ENCODE data around the gene RAB11FIP3.
"Not testable (repeated sequence)": the region's sequence is repeated elsewhere in the genome, so short reads cannot be mapped to it uniquely, and the experiment has no call there.

RAB11FIP3 gene

GRCh38 chr16:482468-483185 lies 57.2 kb downstream of the RAB11FIP3 start:
- Histone ChIP-seq H3K27me3 (ENCODE audit: insufficient read depth, low read length) (no peaks in the 10 kb centered on the region), H3K4me1 (ENCODE audit: control insufficient read depth, insufficient read depth, low read length, unreplicated experiment) (no peaks in the 10 kb centered on the region), H3K79me2 (ENCODE audit: control insufficient read depth, insufficient read depth, low read length, unreplicated experiment) (no peaks in the 10 kb centered on the region), H3K4me3 (ENCODE audit: low read depth, low read length) (no peak overlapping the region), H3K27ac (ENCODE audit: low read depth, low read length) (no peak overlapping the region), H3K36me3 (ENCODE audit: insufficient read depth, low read length) (no peaks in the 10 kb centered on the region), H2AFZ (ENCODE audit: low read length, unreplicated experiment) (no peak overlapping the region)

DNA sequence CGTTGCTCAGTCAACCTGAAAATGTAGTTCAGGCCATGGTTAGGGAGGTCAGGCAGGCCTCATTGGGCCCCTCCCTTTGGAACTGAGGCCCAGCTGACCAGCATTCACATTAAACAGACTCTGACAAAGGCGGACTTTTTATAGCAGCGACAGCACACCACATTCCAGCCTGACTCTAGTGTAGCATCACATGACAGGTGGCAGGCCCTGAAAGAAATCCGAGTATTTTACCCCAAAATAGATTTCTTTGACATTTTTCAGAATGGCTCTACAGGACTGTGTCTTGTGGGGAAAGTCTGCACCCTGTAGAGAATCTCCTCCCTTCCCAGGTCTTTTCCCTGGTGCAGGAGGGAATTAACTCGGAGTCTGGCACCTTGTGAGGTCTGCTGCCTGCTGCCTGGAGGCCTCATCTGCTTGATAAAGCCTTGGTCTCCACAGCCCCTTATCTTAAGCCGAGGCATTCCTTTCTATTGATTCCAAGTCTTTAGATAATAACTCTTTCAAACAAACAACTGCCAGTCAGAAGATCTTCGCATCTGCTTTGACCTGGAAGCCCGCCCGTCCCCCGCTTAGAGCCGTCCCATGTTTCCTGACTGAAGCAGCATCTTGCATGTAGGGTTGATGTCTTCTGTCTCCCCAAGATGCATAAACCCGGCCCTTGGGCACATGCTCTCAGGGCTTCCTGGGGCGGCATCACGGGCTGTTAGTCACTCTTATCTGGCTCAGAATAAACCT lies 58.1 kb downstream of the RAB11FIP3 start:
- H2AFZ ChIP-seq (ENCODE audit: low read length, unreplicated experiment) = no peak overlapping the region
- H3K27me3 ChIP-seq (ENCODE audit: insufficient read depth, low read length) = no peaks in the 10 kb centered on the region
- H3K4me3 ChIP-seq (ENCODE audit: low read depth, low read length) = no peak overlapping the region
- H3K36me3 ChIP-seq (ENCODE audit: insufficient read depth, low read length) = no peaks in the 10 kb centered on the region
- no peaks in the 10 kb centered on the region for H3K4me1 ChIP-seq (ENCODE audit: control insufficient read depth, insufficient read depth, low read length, unreplicated experiment)
- H3K27ac ChIP-seq (ENCODE audit: low read depth, low read length) = no peak overlapping the region
- H3K79me2 ChIP-seq (ENCODE audit: control insufficient read depth, insufficient read depth, low read length, unreplicated experiment) = no peaks in the 10 kb centered on the region

- H2AFZ ChIP-seq (ENCODE audit: low read length, unreplicated experiment) = no peak overlapping the region
- H3K4me3 ChIP-seq (ENCODE audit: low read depth, low read length) = no peak overlapping the region
- no peak overlapping the region for H3K27ac ChIP-seq (ENCODE audit: low read depth, low read length)
- no peaks in the 10 kb centered on the region for H3K4me1 ChIP-seq (ENCODE audit: control insufficient read depth, insufficient read depth, low read length, unreplicated experiment)
- no peaks in the 10 kb centered on the region for H3K79me2 ChIP-seq (ENCODE audit: control insufficient read depth, insufficient read depth, low read length, unreplicated experiment)
- H3K27me3 ChIP-seq (ENCODE audit: insufficient read depth, low read length) = no peaks in the 10 kb centered on the region
- no peaks in the 10 kb centered on the region for H3K36me3 ChIP-seq (ENCODE audit: insufficient read depth, low read length)
These were observed 64.2 kb downstream of the RAB11FIP3 start for GRCh38 chr16:489606-490005.

GRCh38 chr16:490768-491167 lies 65.3 kb downstream of the RAB11FIP3 start:
- Histone ChIP-seq H3K36me3 (ENCODE audit: insufficient read depth, low read length) (no peaks in the 10 kb centered on the region), H2AFZ (ENCODE audit: low read length, unreplicated experiment) (no peak overlapping the region), H3K4me3 (ENCODE audit: low read depth, low read length) (no peak overlapping the region), H3K79me2 (ENCODE audit: control insufficient read depth, insufficient read depth, low read length, unreplicated experiment) (no peaks in the 10 kb centered on the region), H3K27me3 (ENCODE audit: insufficient read depth, low read length) (no peaks in the 10 kb centered on the region), H3K27ac (ENCODE audit: low read depth, low read length) (no peak overlapping the region), H3K4me1 (ENCODE audit: control insufficient read depth, insufficient read depth, low read length, unreplicated experiment) (no peaks in the 10 kb centered on the region)

- no peak overlapping the region for H3K27ac ChIP-seq (ENCODE audit: low read depth, low read length)
- H3K4me1 ChIP-seq (ENCODE audit: control insufficient read depth, insufficient read depth, low read length, unreplicated experiment) = no peaks in the 10 kb centered on the region
- no peak overlapping the region for H2AFZ ChIP-seq (ENCODE audit: low read length, unreplicated experiment)
- no peaks in the 10 kb centered on the region for H3K79me2 ChIP-seq (ENCODE audit: control insufficient read depth, insufficient read depth, low read length, unreplicated experiment)
- no peaks in the 10 kb centered on the region for H3K36me3 ChIP-seq (ENCODE audit: insufficient read depth, low read length)
- no peaks in the 10 kb centered on the region for H3K27me3 ChIP-seq (ENCODE audit: insufficient read depth, low read length)
- H3K4me3 ChIP-seq (ENCODE audit: low read depth, low read length) = no peak overlapping the region
These were observed 65.9 kb downstream of the RAB11FIP3 start for GRCh38 chr16:491220-491919.

DNA sequence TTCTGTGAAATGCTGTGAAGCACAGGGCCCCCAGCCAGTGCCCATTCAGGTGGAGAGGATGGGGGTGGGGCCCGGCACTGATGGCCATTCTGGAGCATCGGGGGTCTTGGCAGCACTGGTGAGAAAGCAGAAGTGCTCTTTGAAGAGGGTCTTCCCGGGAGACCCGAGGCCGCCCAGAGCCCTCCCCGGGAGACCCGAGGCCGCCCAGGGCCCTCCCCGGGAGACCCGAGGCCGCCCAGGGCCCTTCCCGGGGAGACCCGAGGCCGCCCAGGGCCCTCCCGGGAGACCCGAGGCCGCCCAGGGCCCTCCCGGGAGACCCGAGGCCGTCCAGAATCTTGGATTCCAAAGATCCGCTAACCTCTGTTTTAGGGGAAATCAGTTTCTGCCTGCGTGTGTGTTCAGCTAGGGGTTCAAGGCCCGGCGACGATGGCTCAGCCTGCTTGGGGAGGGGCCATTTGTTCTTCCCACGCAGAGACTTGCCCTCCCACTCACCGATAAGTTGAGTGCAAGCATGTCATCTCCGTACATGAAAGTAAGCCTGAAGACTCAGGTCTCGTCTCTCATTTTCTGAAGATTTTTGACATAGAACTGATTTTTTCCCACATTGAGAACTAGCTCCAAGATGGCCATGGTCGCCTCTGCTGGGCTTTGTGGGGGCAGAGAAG lies 66.9 kb downstream of the RAB11FIP3 start:
- Histone ChIP-seq H3K79me2 (ENCODE audit: control insufficient read depth, insufficient read depth, low read length, unreplicated experiment) (no peaks in the 10 kb centered on the region), H3K4me1 (ENCODE audit: control insufficient read depth, insufficient read depth, low read length, unreplicated experiment) (no peaks in the 10 kb centered on the region), H3K27me3 (ENCODE audit: insufficient read depth, low read length) (no peaks in the 10 kb centered on the region), H2AFZ (ENCODE audit: low read length, unreplicated experiment) (no peak overlapping the region), H3K36me3 (ENCODE audit: insufficient read depth, low read length) (no peaks in the 10 kb centered on the region), H3K27ac (ENCODE audit: low read depth, low read length) (no peak overlapping the region), H3K4me3 (ENCODE audit: low read depth, low read length) (no peak overlapping the region)

GRCh38 chr16:494676-495075 lies 69.2 kb downstream of the RAB11FIP3 start:
- H3K27ac ChIP-seq (ENCODE audit: low read depth, low read length); H3K79me2 ChIP-seq (ENCODE audit: control insufficient read depth, insufficient read depth, low read length, unreplicated experiment); H3K4me3 ChIP-seq (ENCODE audit: low read depth, low read length); H3K27me3 ChIP-seq (ENCODE audit: insufficient read depth, low read length); H3K4me1 ChIP-seq (ENCODE audit: control insufficient read depth, insufficient read depth, low read length, unreplicated experiment); H3K36me3 ChIP-seq (ENCODE audit: insufficient read depth, low read length); H2AFZ ChIP-seq (ENCODE audit: low read length, unreplicated experiment): not testable (repeated sequence)

- H3K4me3 ChIP-seq (ENCODE audit: low read depth, low read length) = no peak overlapping the region
- H3K27me3 ChIP-seq (ENCODE audit: insufficient read depth, low read length) = no peaks in the 10 kb centered on the region
- no peaks in the 10 kb centered on the region for H3K4me1 ChIP-seq (ENCODE audit: control insufficient read depth, insufficient read depth, low read length, unreplicated experiment)
- H3K79me2 ChIP-seq (ENCODE audit: control insufficient read depth, insufficient read depth, low read length, unreplicated experiment) = no peaks in the 10 kb centered on the region
- H2AFZ ChIP-seq (ENCODE audit: low read length, unreplicated experiment) = no peak overlapping the region
- no peak overlapping the region for H3K27ac ChIP-seq (ENCODE audit: low read depth, low read length)
- H3K36me3 ChIP-seq (ENCODE audit: insufficient read depth, low read length) = no peaks in the 10 kb centered on the region
These were observed 69.8 kb downstream of the RAB11FIP3 start for GRCh38 chr16:495127-495748.

DNA sequence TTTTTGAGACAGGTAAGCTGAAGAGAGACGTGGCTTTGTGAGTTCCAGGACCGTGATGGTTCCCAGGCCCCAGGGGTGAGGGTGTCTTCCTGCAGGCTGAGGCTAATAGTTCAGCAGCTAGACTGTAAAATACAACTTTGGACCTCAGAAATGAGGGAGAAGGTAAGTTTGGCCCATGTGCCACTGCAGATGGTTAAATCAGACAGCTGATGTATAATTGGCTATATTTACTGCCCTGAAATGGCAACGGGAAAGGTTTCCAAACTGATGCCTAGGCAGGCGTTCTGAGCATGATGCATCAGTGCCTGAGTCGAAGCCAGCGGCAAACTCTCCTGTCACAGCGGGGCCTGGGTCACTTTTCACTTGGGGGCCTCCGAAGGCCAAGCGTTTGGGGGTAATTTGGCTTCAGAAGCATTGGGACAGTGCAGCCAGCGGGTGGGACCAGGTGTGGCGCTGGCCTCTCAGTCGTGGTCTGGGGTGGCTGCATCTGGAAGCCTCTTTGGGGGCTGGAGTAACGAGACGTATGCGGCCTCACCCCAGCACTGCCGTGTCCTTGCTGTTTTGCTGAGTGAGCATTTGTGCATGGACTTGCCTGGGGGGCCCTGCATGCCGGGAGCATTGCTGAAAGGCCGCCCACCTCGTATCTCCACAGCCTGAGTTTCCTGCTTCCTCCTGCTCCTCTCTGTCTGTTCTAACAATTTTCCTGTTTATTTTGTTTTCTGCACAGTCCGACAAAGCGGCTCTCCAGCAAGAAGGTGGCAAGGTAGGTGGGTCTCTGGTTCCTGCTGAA lies 70.8 kb downstream of the RAB11FIP3 start:
- Histone ChIP-seq H3K27me3 (ENCODE audit: insufficient read depth, low read length) (no peaks in the 10 kb centered on the region), H3K79me2 (ENCODE audit: control insufficient read depth, insufficient read depth, low read length, unreplicated experiment) (no peaks in the 10 kb centered on the region), H3K4me3 (ENCODE audit: low read depth, low read length) (no peak overlapping the region), H3K4me1 (ENCODE audit: control insufficient read depth, insufficient read depth, low read length, unreplicated experiment) (no peaks in the 10 kb centered on the region), H3K27ac (ENCODE audit: low read depth, low read length) (no peak overlapping the region), H3K36me3 (ENCODE audit: insufficient read depth, low read length) (no peaks in the 10 kb centered on the region), H2AFZ (ENCODE audit: low read length, unreplicated experiment) (no peak overlapping the region)

DNA sequence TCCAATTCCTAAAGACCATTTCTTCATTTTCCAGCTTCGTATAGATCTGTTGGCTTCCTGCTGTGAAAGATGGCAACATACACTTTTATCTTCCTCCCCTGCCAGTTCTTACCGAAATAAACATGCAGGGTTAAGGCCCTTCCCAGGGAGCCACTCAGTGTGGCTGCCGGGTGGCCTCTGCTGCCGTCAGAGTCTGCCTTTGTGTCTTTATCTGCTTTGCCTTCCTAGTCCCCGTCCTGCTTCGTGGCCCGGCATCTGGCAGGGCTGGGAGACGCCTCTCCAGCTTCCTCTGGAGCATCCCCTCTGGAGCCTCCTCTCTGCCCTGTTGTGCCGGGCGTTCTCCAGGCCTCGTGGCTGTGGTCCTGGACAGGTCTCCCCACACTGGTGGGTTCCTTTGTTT lies 71.8 kb downstream of the RAB11FIP3 start:
- Histone ChIP-seq H3K27ac (ENCODE audit: low read depth, low read length) (no peak overlapping the region), H3K4me1 (ENCODE audit: control insufficient read depth, insufficient read depth, low read length, unreplicated experiment) (no peaks in the 10 kb centered on the region), H3K4me3 (ENCODE audit: low read depth, low read length) (no peak overlapping the region), H3K79me2 (ENCODE audit: control insufficient read depth, insufficient read depth, low read length, unreplicated experiment) (no peaks in the 10 kb centered on the region), H3K36me3 (ENCODE audit: insufficient read depth, low read length) (no peaks in the 10 kb centered on the region), H2AFZ (ENCODE audit: low read length, unreplicated experiment) (no peak overlapping the region), H3K27me3 (ENCODE audit: insufficient read depth, low read length) (no peaks in the 10 kb centered on the region)
